SIG-M5 (cell line): ENCODE results near the gene PAX2.

Experiments
- DNase-seq: peaks from one replicate; lab custom pipeline; 2025; lab: John Stamatoyannopoulos, UW

Gene PAX2

GRCh38 chr10:100791369-100792058 is 46.1 kb downstream of the PAX2 start:
- DNase-seq, result no peak

DNA sequence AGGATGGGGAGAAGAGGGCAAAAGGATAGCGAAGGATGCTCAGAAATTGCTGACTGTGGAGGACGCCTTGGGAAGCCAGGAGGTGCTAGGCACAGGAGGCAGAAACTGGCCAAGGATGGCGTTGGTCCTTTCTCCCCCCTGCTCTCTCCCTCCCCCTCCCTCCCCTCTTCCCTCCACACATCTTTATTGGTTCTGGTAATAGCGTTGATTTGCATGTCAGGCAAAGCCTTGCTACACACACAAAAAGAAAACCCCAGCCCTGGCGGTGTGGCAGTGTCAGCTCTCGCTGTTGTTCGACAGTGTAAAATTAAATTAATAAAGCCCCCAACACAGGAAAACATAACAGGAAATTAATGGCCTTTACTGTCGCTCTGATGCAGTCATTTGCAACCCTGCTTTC is 47.2 kb downstream of the PAX2 start:
- DNase-seq, result no peak

- DNase-seq, result no peak
Observed at GRCh38 chr10:100793055-100793454, 47.7 kb downstream of the PAX2 start.

GRCh38 chr10:100799881-100800280 is 54.5 kb downstream of the PAX2 start:
- DNase-seq, result no peak

GRCh38 chr10:100800931-100801330 is 55.5 kb downstream of the PAX2 start:
- DNase-seq, result no peak

DNA sequence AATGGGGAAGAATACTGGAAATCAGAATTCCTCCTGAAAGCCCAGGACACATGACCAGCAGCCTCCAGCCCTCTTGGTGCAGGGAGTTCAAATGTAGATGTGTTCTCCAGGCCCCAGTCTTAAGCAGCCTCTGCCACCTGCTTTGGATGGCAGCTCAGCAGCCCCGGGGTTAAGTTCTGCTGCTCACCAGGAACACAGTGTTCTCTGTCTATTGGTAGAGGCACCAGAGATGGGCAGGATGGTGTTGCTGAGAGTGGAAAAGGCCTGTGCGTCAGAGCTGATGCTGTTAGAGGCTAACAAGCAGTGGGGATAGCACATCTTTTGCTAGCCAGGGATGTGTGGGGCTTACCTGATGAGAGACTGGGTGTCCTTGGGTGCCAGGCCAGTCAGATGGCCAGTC is 56.8 kb downstream of the PAX2 start:
- DNase-seq, result no peak

GRCh38 chr10:100802607-100803006 is 57.2 kb downstream of the PAX2 start:
- DNase-seq, result no peak

DNA sequence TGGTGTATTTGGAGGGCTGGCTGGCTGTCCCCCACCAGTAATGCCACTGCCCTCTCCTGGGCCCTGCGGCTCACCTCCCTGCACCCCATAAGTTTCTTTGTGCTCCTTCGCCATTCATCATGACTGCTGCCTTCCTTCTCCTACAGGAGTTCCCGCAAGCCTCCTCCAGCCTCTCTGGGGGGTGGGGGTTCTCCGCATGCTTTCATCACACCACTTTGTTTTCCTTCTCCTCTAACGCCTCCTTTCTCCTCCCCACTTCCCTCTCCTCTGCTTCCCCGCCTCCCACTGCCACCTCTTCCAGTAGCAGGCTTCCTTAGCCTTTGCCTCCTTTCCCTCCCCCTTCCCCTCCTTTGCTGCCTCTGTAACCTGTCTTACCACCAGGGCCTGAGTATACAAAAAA is 58.1 kb downstream of the PAX2 start:
- DNase-seq, result no peak

- DNase-seq, result no peak
Observed at GRCh38 chr10:100803908-100804307, 58.5 kb downstream of the PAX2 start.

- DNase-seq, result no peak
Observed at GRCh38 chr10:100805543-100806355, 60.4 kb downstream of the PAX2 start.

DNA sequence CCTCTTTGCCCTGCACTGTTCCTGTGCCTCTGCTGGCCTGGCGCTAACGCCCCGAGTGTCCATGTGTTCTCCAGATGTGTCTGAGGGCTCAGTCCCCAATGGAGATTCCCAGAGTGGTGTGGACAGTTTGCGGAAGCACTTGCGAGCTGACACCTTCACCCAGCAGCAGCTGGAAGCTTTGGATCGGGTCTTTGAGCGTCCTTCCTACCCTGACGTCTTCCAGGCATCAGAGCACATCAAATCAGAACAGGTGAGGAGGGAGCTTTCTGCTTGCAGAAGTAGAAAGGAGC is 60.9 kb downstream of the PAX2 start:
- no peak for DNase-seq

- DNase-seq, result no peak
Observed at GRCh38 chr10:100807241-100807951, 62.0 kb downstream of the PAX2 start.

DNA sequence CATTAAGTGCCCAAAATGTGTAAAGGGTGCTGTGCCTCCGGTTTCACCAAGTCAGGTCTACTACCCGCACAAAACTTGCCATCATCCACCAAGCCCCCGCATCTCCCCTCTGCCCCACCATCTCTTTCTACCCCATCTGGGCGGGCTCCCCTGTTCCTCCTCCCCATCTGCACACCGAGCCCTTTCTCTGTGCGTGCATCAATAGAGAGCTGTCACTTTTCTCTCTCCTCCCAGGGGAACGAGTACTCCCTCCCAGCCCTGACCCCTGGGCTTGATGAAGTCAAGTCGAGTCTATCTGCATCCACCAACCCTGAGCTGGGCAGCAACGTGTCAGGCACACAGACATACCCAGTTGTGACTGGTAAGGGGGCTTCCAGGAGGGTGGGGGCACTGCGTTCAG is 63.5 kb downstream of the PAX2 start:
- DNase-seq, result no peak

DNA sequence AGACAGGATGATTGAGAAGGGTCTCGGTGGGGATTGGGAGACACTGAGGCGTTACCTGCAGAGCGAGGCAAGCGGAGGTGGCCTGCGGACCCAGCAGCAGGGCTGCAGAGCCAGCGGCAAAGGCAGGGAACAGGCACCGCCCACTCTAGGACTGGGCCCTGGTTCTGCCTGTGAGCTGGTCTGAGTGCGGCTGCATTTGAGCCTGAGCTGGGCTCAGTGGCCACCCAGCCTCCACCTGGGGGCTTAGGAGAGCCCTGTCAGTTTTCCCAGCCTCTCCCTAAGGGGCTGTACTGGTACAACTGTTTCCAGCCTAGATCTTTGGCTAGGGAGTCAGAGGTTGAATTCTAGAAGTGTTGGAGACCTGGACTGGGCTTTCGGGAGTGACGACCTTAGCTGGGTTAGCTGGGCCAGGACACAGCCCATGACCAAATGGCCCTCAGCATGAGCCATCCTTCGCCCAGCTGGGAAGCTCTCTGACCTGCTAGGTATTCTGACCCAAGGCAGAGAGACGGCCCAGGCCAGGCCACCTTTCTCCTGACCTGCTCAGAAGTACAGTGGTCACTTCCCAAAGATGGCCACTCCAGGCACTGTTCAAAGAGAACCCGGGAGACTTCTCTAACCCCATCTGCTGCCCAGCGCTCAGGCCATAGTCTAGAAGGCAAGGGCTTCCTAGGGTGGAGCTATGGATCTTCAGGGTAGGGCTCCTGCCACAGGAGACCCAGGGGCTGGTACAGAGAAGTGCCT is 64.9 kb downstream of the PAX2 start:
- DNase-seq, result no peak

GRCh38 chr10:100810835-100811116 is 65.4 kb downstream of the PAX2 start:
- DNase-seq, result no peak

- DNase-seq, result no peak
Observed at GRCh38 chr10:100811261-100811660, 65.9 kb downstream of the PAX2 start.

DNA sequence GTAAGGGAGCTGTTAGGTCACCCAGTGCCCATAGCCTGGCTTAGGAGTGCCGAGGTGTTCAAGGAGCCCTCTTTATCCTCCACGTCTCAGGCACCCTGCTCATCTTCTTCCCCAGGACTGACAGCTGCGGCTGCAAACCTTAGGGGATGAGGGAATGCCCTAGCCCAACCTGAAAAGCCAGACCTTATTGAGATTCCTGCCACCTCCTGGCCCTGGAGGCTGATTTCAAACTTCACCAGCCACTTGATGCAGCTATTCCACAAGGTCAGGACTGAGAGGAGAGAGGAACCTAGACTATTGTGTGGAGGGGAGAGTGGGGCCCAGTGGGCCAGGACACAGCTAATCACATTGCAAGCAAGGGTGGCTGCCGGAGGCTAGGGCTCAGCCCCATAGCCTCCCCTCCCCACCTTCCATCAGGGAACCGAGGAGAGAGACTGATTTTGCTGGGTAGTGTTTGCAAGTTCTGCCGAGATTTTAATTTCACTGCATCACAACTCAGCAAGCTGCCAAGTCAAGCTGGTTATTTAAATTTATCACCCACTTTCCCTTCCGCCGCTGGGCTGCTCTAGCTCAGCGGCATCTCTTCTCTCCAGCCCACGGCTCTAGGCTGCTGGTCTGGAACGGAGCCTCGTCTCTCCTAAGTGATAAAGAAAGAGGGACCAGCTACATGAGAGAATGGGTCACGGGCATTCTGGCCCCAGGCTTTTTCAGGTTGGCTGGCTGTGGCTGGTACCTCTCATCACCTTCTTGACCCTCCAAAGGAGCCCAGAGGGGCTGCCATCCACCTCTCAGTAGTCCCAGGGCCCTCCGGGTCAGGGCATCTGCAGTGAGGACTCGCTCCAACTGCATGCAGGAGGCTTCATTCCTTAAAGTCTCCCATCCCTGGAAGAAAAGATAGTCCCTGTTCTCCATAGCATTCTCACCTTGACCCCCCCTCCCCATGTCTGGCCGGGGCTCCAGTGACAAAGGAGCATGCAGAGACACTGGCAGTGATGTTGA is 66.7 kb downstream of the PAX2 start:
- DNase-seq, result no peak

DNA sequence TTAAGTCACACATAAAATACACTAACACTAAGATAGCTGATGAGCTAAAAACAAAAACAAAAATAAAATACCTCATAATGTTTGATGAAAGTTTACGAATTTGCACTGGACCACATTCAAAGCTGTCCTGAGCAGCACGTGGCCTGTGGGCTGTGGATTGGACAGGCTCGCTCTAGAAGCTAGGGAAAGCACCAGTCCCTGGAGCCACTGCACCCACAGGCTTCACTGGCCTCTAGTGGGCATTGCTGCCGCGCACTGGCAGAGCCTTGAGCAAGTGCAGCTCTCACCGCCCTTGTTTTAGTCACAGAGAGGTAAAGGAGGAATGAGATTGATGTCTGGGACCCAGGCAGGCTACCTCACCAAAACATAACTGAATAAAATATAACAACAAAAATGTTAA is 67.6 kb downstream of the PAX2 start:
- no peak for DNase-seq

- no peak for DNase-seq
Observed at GRCh38 chr10:100814751-100815474, 69.5 kb downstream of the PAX2 start.

- DNase-seq, result no peak
Observed at GRCh38 chr10:100816671-100817070, 71.3 kb downstream of the PAX2 start.
